K562 (cell line): ENCODE results near the gene MATN1. TPM values are rescaled to one million over a fixed set of nuclear protein-coding genes. Genes with fewer than 3 reads are reported as not detected.

Source experiments
- ATAC-seq: fragments of 200-7000 bp; cut with Tn5 transposase; 3 replicates; pipeline ENCODE4 v1.9.1; 2020; ENCODE audit warnings: moderate library complexity
- Bru-seq: library from RNA; stranded (reverse); fragments of 400-500 nt; gene quantifications from one replicate; lab custom pipeline; 2021; lab: Mats Ljungman, UMichigan
- BruChase-seq, 2 experiments: library from RNA; stranded (reverse); fragments of 400-500 nt; gene quantifications; one replicate each; lab custom pipeline; 2021; lab: Mats Ljungman, UMichigan
- BruUV-seq: library from RNA; stranded (reverse); fragments of 400-500 nt; replicated peaks from 2 replicates; lab custom pipeline; 2021; lab: Mats Ljungman, UMichigan
- CTCF ChIA-PET: fragments of 300-600 bp; formaldehyde crosslinking; extraction: SDS; loops from one replicate; lab custom pipeline; 2021; ENCODE audit warnings: low intra/inter-chr PET ratio; lab: Yijun Ruan, JAX
- POLR2A ChIA-PET: fragments of 300-600, 350-650 bp; sonication (Branson Sonifier 250); formaldehyde crosslinking; extraction: SDS; loops from one replicate; lab custom pipeline; 2021; ENCODE audit warnings: antibody characterized with exemption, inconsistent platforms; lab: Yijun Ruan, JAX
- DNase-seq, 4 experiments: peaks; one replicate each; pipeline versions ENCODE4 v3.0.0 to v3.0.0-alpha.2; 2011 to 2018; ENCODE audit warnings: low spot score in 3 of 4, mixed read lengths in 3 of 4; ENCODE audit errors: extremely low read depth in 1 of 4
- FAIRE-seq: peaks from 2 replicates; lab custom pipeline; 2011; peaks lifted over from hg19 to GRCh38; lab: Jason Lieb, UNC
- H2AFZ ChIP-seq: 2 replicates; pipeline ENCODE4 v1.6.0; 2011; ENCODE audit warnings: low read depth, low read length, control low read depth, inconsistent platforms
- H3K27ac ChIP-seq: fragments of 200-600 bp; 3 replicates; pipeline ENCODE4 v1.8.0; 2011; ENCODE audit warnings: low read depth, mild to moderate bottlenecking, control low read depth, inconsistent platforms, low read length, moderate library complexity, mixed read lengths; ENCODE audit errors: extremely low read depth
- H3K27me3 ChIP-seq, 2 experiments: fragments of 300-600 bp in 1 of 2; 2 replicates in 1 of 2; 3 replicates in 1 of 2; pipeline versions ENCODE4 v1.6.0 to v1.8.0; 2011; ENCODE audit warnings: inconsistent platforms in 2 of 2, low read length in 2 of 2, mild to moderate bottlenecking in 1 of 2, mixed read lengths in 1 of 2, moderate library complexity in 1 of 2; ENCODE audit not compliant: control insufficient read depth in 2 of 2, insufficient read depth in 2 of 2
- H3K36me3 ChIP-seq: fragments of 300-600 bp; 3 replicates; pipeline ENCODE4 v1.8.0; 2011; ENCODE audit warnings: mild to moderate bottlenecking, low read length, inconsistent platforms; ENCODE audit not compliant: control insufficient read depth, insufficient read depth
- H3K4me1 ChIP-seq, 2 experiments: fragments of 200-600 bp in 1 of 2; replicated peaks in 1 of 2; 2 replicates in 1 of 2; 3 replicates in 1 of 2; pipeline versions ENCODE4 v1.5.1 to v1.8.0; 2011; ENCODE audit warnings: inconsistent platforms in 2 of 2, low read length in 2 of 2, mild to moderate bottlenecking in 1 of 2, mixed read lengths in 1 of 2, moderate library complexity in 1 of 2; ENCODE audit not compliant: control insufficient read depth in 2 of 2, insufficient read depth in 2 of 2
- H3K4me2 ChIP-seq: 2 replicates; pipeline ENCODE4 v1.6.1; 2011; ENCODE audit warnings: low read length, control low read depth, inconsistent platforms, mixed read lengths; ENCODE audit not compliant: insufficient read depth
- H3K4me3 ChIP-seq: fragments of 200-600 bp; sonication (generic), shearing (Covaris generic); 2 replicates; pipeline ENCODE4 v1.5.1; 2016; ENCODE audit warnings: control low read depth, inconsistent platforms
- H3K79me2 ChIP-seq: fragments of 200-600 bp; 3 replicates; pipeline ENCODE4 v1.8.0; 2011; ENCODE audit warnings: low read length, inconsistent platforms; ENCODE audit not compliant: control insufficient read depth, insufficient read depth
- H3K9ac ChIP-seq, 2 experiments: 2 replicates each; pipeline versions ENCODE4 v1.6.0 to v1.6.1; 2011; ENCODE audit warnings: low read depth in 2 of 2, low read length in 2 of 2, control low read depth in 1 of 2, inconsistent platforms in 1 of 2, mild to moderate bottlenecking in 1 of 2, mixed read lengths in 1 of 2; ENCODE audit not compliant: insufficient read depth in 1 of 2
- H3K9me1 ChIP-seq: one replicate; pipeline ENCODE4 v1.6.0; 2011; ENCODE audit warnings: inconsistent platforms, mild to moderate bottlenecking, low read length, moderate library complexity; ENCODE audit not compliant: control insufficient read depth, insufficient read depth
- H3K9me3 ChIP-seq: replicated peaks from 2 replicates; pipeline ENCODE4 v1.5.1; 2011; ENCODE audit warnings: low read depth, low read length, inconsistent platforms; ENCODE audit not compliant: control insufficient read depth, insufficient read depth
- H4K20me1 ChIP-seq: replicated peaks from 2 replicates; pipeline ENCODE4 v1.6.1; 2011; ENCODE audit warnings: low read length, inconsistent platforms, mixed read lengths; ENCODE audit not compliant: control insufficient read depth, insufficient read depth
- CAMTA2 ChIP-seq: fragments of 250-450 bp; sonication (Bioruptor Pico); conservative IDR thresholded peaks from 2 replicates; pipeline ENCODE4 v1.5.1; 2022
- CBX2 ChIP-seq: fragments of 200-600 bp; sonication (generic); IDR thresholded peaks from one replicate; pipeline ENCODE4 v1.6.1; 2012; ENCODE audit warnings: mild to moderate bottlenecking, low read length, inconsistent platforms; ENCODE audit not compliant: insufficient read depth, poor library complexity, severe bottlenecking
- CSDE1 ChIP-seq, 2 experiments: fragments of 450-650 bp; IDR thresholded peaks; 2 replicates each; pipeline ENCODE4 v1.6.1; 2016; ENCODE audit warnings: mild to moderate bottlenecking in 1 of 2
- ETS2 ChIP-seq: IDR thresholded peaks from 2 replicates; pipeline ENCODE4 v1.6.1; 2016; ENCODE audit warnings: borderline replicate concordance, missing genetic modification characterization, mild to moderate bottlenecking, moderate library complexity, missing compliant biosample characterization; ENCODE audit not compliant: poor library complexity, severe bottlenecking
- HNRNPL ChIP-seq: fragments of 200-400 bp; formaldehyde crosslinking; IDR thresholded peaks from 2 replicates; pipeline ENCODE4 v1.6.1; 2017; ENCODE audit warnings: low read depth, mild to moderate bottlenecking, low read length
- MYBL2 ChIP-seq, 2 experiments: fragments of 450-650 bp in 1 of 2; sonication (generic) in 1 of 2; formaldehyde crosslinking in 1 of 2; IDR thresholded peaks; 2 replicates each; pipeline versions ENCODE4 v1.6.1 to v1.8.1; 2017 to 2022; ENCODE audit warnings: borderline replicate concordance in 1 of 2, inconsistent platforms in 1 of 2, low read depth in 1 of 2, mild to moderate bottlenecking in 1 of 2, missing genetic modification reagents in 1 of 2, moderate library complexity in 1 of 2
- POLR2G ChIP-seq: fragments of 200-400 bp; formaldehyde crosslinking; IDR thresholded peaks from 2 replicates; pipeline ENCODE4 v1.6.1; 2017; ENCODE audit warnings: low read depth, mild to moderate bottlenecking, antibody characterized with exemption, low read length, moderate library complexity
- RBFOX2 ChIP-seq: fragments of 200-400 bp; formaldehyde crosslinking; IDR thresholded peaks from 2 replicates; pipeline ENCODE4 v1.6.1; 2017; ENCODE audit warnings: low read depth, mild to moderate bottlenecking, low read length, moderate library complexity
- RBM14 ChIP-seq: fragments of 200-400 bp; formaldehyde crosslinking; IDR thresholded peaks from 2 replicates; pipeline ENCODE4 v1.6.1; 2018; ENCODE audit warnings: low read depth, mild to moderate bottlenecking, low read length, moderate library complexity, borderline replicate concordance; ENCODE audit not compliant: insufficient read depth
- STAG1 ChIP-seq: sonication (generic); formaldehyde crosslinking; IDR thresholded peaks from 2 replicates; pipeline ENCODE4 v1.5.0; 2020; ENCODE audit warnings: missing genetic modification reagents, borderline replicate concordance
- TAL1 ChIP-seq: fragments of 450-650 bp; IDR thresholded peaks from 2 replicates; pipeline ENCODE4 v1.6.1; 2016; ENCODE audit warnings: mild to moderate bottlenecking
- TCFL5 ChIP-seq: fragments of 250-450 bp; sonication (Bioruptor Pico); conservative IDR thresholded peaks from 2 replicates; pipeline ENCODE4 v1.6.1; 2021; ENCODE audit warnings: mild to moderate bottlenecking, moderate library complexity, matching md5 sums
- ZNF41 ChIP-seq: fragments of 250-450 bp; sonication (Bioruptor Pico); conservative IDR thresholded peaks from 2 replicates; pipeline ENCODE4 v1.4.0; 2020; ENCODE audit warnings: mild to moderate bottlenecking
- WGBS: fragments of 100-300 bp; shearing (Covaris generic); methylation state at CpG from one replicate; pipeline ENCODE4 v1.1.6; 2016; ENCODE audit warnings: low coverage, mixed read lengths; ENCODE audit not compliant: insufficient coverage; ENCODE audit errors: missing lambda C conversion rate; 5-methylcytosine and 5-hydroxymethylcytosine counted together
- in situ Hi-C: fragments of 300-500 bp; cut with MboI; formaldehyde crosslinking; loops from 4 replicates; pipeline ENCODE4 v1.15.0; 2018; ENCODE audit warnings: inconsistent platforms, mixed read lengths
- intact Hi-C: fragments of 100-400 bp; cut with micrococcal nuclease; formaldehyde crosslinking; loops from 2 replicates; pipeline ENCODE4 v1.14.2; 2022
- long read RNA-seq, 3 experiments: library from polyadenylated mRNA in 2 of 3; library from RNA in 1 of 3; unstranded in 2 of 3; stranded (forward) in 1 of 3; transcript quantifications; one replicate each; pipeline ENCODE4 v2.0.0, GENCODE V29; 2019 to 2022
- polyA minus RNA-seq, 3 experiments: library from RNA; depleted of rRNA, polyadenylated mRNA; stranded (reverse); fragments of >200 nt; gene quantifications; 2 replicates each; pipeline ENCODE4 v1.2.3, GENCODE V29; 2011
- polyA plus RNA-seq, 8 experiments: library from polyadenylated mRNA; depleted of rRNA in 4 of 8; stranded (reverse) in 5 of 8; unstranded in 3 of 8; fragments of >200 nt; fragmentation: Nextera tagmentation in 2 of 8; fragmentation: Illumina TruSeq in 1 of 8; extraction: Ambion mirVana in 2 of 8; extraction: Trizol in 1 of 8; gene quantifications; 2 replicates each; pipeline versions ENCODE4 v1.2.1 to v1.2.3, GENCODE V29; 2011 to 2014; ENCODE audit warnings: inconsistent platforms in 1 of 8, missing spikeins in 1 of 8
- total RNA-seq, 7 experiments: library from RNA; depleted of rRNA in 6 of 7; stranded (reverse); fragments of >200 nt in 6 of 7; fragmentation: Illumina TruSeq in 2 of 7; extraction: Trizol in 2 of 7; gene quantifications; 2 replicates each; pipeline versions ENCODE4 v1.2.1 to v1.2.3, GENCODE V29; 2011 to 2021; ENCODE audit warnings: low replicate concordance in 1 of 7
- TF ChIP-seq, protein P1 (sequence below): sonication (generic); formaldehyde crosslinking; IDR thresholded peaks from 2 replicates; pipeline ENCODE4 v1.8.1; 2023; ENCODE audit warnings: mild to moderate bottlenecking, missing genetic modification reagents, moderate library complexity

The MATN1 gene, protein sequence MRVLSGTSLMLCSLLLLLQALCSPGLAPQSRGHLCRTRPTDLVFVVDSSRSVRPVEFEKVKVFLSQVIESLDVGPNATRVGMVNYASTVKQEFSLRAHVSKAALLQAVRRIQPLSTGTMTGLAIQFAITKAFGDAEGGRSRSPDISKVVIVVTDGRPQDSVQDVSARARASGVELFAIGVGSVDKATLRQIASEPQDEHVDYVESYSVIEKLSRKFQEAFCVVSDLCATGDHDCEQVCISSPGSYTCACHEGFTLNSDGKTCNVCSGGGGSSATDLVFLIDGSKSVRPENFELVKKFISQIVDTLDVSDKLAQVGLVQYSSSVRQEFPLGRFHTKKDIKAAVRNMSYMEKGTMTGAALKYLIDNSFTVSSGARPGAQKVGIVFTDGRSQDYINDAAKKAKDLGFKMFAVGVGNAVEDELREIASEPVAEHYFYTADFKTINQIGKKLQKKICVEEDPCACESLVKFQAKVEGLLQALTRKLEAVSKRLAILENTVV
- 2.0 and 5.9 TPM in 2 replicates for total RNA-seq (2011; cell fraction: chromatin; rRNA removed; ENCODE audit: low replicate concordance)
- total RNA-seq (2011; cell fraction: nucleolus; rRNA removed), result 4.5 and 5.4 TPM in 2 replicates
- 2.7 and 4.0 TPM in 2 replicates for total RNA-seq (2011; cell fraction: nucleoplasm; rRNA removed)
- total RNA-seq (2014; rRNA removed) (1.8 and 1.9 TPM in 2 replicates), total RNA-seq (2014; rRNA removed; fragmentation: Illumina TruSeq; extraction: Trizol) (0.45 and 0.51 TPM in 2 replicates), total RNA-seq (2015; rRNA removed; fragmentation: Illumina TruSeq; extraction: Trizol) (0.79 and 1.2 TPM in 2 replicates), total RNA-seq (2021) (1.8 and 2.3 TPM in 2 replicates), polyA plus RNA-seq (2011; rRNA removed) (0.89 and 1.5 TPM in 2 replicates), polyA plus RNA-seq (2014; fragmentation: Illumina TruSeq; extraction: Trizol) (1.1 and 1.6 TPM in 2 replicates), polyA plus RNA-seq (2014; fragmentation: Nextera tagmentation; extraction: Ambion mirVana) (under 1 TPM; 0.10 to 0.18 TPM), polyA plus RNA-seq (2014; rRNA removed) (1.6 and 3.6 TPM in 2 replicates), polyA minus RNA-seq (2011; rRNA and poly(A)+ RNA removed) (0.48 and 0.88 TPM in 2 replicates), Bru-seq, nascent RNA (percentile 42 among the genes with signal in this experiment), BruChase-seq, experiment 1, labeled RNA remaining after a 2-hour chase (percentile 34 among the genes with signal in this experiment), BruChase-seq, experiment 2, labeled RNA remaining after a 6-hour chase (percentile 37 among the genes with signal in this experiment)
- polyA plus RNA-seq (2011; cell fraction: cytosol; rRNA removed), result 0.78 and 2.4 TPM in 2 replicates
- 3.5 and 9.8 TPM in 2 replicates for polyA plus RNA-seq (2011; cell fraction: nucleus; rRNA removed)
- 1.9 and 2.4 TPM in 2 replicates for polyA plus RNA-seq (2012)
- polyA minus RNA-seq (2011; cell fraction: cytosol; rRNA and poly(A)+ RNA removed), result 1.4 and 1.6 TPM in 2 replicates
- polyA minus RNA-seq (2011; cell fraction: nucleus; rRNA and poly(A)+ RNA removed), result 1.4 and 3.4 TPM in 2 replicates
- long read RNA-seq, experiment 1, partial matches to known transcripts, result 0 of 14 reads
- long read RNA-seq, experiment 1, other reads (novel, unspliced or antisense), result 14 of 14 reads
- long read RNA-seq, experiment 2, partial matches to known transcripts, result 0 of 5 reads
- long read RNA-seq, experiment 2, other reads (novel, unspliced or antisense), result 5 of 5 reads
- long read RNA-seq, experiment 3, partial matches to known transcripts, result 1 of 1 reads
- long read RNA-seq, experiment 3, other reads (novel, unspliced or antisense), result 0 of 1 reads

DNA sequence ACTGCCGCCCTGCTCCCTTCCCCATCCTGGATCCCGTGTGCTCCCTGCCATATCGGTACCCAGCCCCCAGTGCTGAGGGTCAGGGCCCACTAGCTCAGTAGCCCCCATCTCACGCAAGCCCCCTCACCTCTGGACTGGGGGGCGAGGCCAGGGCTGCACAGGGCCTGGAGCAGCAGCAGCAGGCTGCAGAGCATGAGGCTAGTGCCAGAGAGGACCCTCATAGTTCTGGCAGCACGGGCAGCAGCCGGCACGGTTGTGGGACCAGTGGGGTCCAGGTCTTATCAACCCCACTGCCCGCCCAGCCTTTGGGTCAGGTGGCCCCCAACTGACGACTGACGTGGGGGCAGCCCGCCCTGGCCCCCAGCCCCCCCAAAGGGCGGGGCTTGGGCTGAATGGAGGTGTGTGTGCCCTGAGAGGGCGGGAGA is at the start of gene MATN1:
MATN1 (minus strand) TSS at position 255 of the 425 bp plus-strand sequence; CDS start at position 221, 34 bp downstream.
- Histone ChIP-seq H3K9ac (peak within 1 kb of the TSS in 1 of 2 experiments; percentile 75; a peak in 2 of 4 replicates), H2AFZ (no peak within 1 kb of the TSS), H3K4me3 (no peak within 1 kb of the TSS), H3K4me2 (0 out of 2 replicates have a peak within 1 kb of the TSS, but pooled peaks have one; percentile 12), H3K4me1 (peaks cover 44 to 76% of the 10 kb centered on the region in 2 experiments), H3K27me3 (no peaks in the 10 kb centered on the region), H4K20me1 (no peaks in the 10 kb centered on the region), H3K27ac (peak within 1 kb of the TSS; percentile 13; the same call in 1 of the 3 replicates), H3K9me1 (no peaks in the 10 kb centered on the region), H3K9me3 (no peaks in the 10 kb centered on the region), H3K36me3 (peaks cover 67% of the 10 kb centered on the region), H3K79me2 (peaks cover 47% of the 10 kb centered on the region)
- WGBS, result 85% methylated on average over 14 of the region's 14 CpGs
- FAIRE-seq, result no peak
- intact Hi-C loops (no loop called here), in situ Hi-C loops (no loop called here)
- no peak for DNase-seq
- ChIA-PET CTCF (interaction anchor here (0.6 to 9.0 kb wide), 2 partner anchors 56 to 187 kb away, joined by 3 to 187 read pairs; no protein-coding TSS in a partner anchor), POLR2A (interaction anchor here (0.5 to 8.0 kb wide), 5 partner anchors 34 to 317 kb away, joined by 3 to 74 read pairs (median 3); no protein-coding TSS in a partner anchor)
- no peak for ATAC-seq
- BruUV-seq, result no TSS peak
- TF ChIP-seq POLR2G (peak; percentile 72), TAL1 (no peak), HNRNPL (no peak), CBX2 (no peak), RBM14 (0 out of 2 replicates have a peak, but pooled peaks have one; percentile 68), MYBL2 (IDR thresholded peaks at IDR 0.05; ENCODE audit: low read depth) (no peak), MYBL2 (CRISPR knock-in tag; IDR thresholded peaks at IDR 0.05; ENCODE audit: borderline replicate concordance) (no peak), ETS2 (tag) (no peak), TCFL5 (no peak), STAG1 (CRISPR knock-in tag) (no peak), RBFOX2 (peak; percentile 65), ZNF41 (CRISPR knock-in tag) (no peak), CSDE1 (IDR thresholded peaks at IDR 0.05) (no peak), CAMTA2 (CRISPR knock-in tag) (no peak)
- TF ChIP-seq, protein P1, sequence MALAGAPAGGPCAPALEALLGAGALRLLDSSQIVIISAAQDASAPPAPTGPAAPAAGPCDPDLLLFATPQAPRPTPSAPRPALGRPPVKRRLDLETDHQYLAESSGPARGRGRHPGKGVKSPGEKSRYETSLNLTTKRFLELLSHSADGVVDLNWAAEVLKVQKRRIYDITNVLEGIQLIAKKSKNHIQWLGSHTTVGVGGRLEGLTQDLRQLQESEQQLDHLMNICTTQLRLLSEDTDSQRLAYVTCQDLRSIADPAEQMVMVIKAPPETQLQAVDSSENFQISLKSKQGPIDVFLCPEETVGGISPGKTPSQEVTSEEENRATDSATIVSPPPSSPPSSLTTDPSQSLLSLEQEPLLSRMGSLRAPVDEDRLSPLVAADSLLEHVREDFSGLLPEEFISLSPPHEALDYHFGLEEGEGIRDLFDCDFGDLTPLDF (CRISPR knock-in tag), result no peak
